Activated T-cell treated with anti-CD3 and anti-CD28 coated beads, Interleukin-2, amount 50 U/mL, for 1 hour (primary cell): ENCODE results near the gene BRD3.

Experiments used
- DNase-seq: peaks from one replicate; pipeline ENCODE4 v3.0.0-alpha.2; 2020

Gene BRD3

GRCh38 chr9:134035041-134036039 lies 32.5 kb downstream of the BRD3 start:
- DNase-seq = no peak

- no peak for DNase-seq
Observed at GRCh38 chr9:134034215-134035040, 33.4 kb downstream of the BRD3 start.

DNA sequence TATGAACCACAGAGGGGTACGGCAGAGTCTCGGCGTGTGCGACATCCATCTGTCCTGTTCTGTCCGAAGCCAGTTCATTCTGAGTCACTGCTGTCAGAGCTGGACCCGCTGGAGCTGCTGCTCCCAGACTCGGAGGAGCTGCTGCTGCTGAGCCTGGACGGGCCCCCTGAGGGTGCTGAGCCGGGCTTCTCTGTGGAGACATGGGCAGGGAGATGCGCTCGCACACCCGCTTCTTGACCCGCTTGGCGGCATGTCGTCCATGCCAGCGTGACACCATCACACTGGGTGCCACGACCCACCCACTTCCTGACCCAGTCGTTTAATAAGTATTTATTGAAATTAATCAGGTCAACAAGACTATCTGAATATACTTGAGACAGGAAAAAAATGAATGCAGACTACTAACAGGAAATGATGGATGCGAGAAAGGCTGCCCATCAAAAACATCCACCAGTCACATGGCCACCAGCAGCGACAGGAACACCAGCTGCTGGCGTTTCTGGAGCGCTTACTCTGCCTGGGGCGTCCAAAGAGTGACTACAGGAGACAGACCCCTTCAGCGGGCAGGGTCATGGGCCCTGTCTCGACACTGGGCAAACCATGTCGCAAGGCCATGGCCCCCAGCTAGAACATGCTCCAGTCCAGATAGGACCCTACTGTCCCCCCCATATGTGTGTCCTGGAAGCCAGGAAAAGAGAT lies 34.2 kb downstream of the BRD3 start:
- DNase-seq = no peak

DNA sequence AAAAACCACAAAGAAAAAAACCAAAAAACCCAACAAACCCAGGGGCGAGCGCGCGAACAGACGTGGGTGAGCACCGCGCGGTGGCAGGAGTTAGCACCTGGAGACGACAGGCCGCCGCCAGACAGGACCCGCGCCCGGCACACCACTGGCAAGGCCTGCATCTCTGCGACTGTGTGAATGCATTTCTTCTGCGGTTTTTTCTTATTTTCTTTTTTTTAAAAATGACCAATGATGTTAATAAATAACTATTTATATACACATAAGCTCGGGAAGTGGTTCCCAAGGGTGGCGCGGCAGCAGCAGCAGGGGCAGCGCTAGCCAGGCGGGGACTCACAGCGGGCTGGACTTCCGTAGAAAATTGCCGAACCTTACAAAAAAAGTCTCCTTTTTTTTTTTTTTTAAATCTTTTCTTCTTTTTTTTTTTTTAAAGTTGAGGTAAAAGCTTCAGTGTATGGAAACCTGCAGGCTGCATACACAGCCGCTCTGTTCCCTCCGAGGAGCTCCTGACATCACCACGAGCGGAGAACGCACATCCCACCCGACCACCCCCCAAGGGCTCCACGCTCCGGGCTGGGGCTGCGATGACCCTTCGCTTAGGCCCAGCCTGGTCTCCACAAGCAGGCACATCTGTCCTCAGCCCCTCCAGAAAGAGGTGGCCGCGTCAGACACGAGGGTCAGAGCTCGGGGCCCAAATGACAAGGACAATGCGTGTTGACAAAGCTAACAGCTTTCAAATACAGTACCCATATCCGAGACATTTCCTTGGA lies 35.2 kb downstream of the BRD3 start:
- no peak for DNase-seq

GRCh38 chr9:134031783-134032182 lies 36.0 kb downstream of the BRD3 start:
- DNase-seq = no peak

GRCh38 chr9:134030821-134031470 lies 36.9 kb downstream of the BRD3 start:
- DNase-seq = no peak

GRCh38 chr9:134029248-134030226 lies 38.3 kb downstream of the BRD3 start:
- DNase-seq = no peak

DNA sequence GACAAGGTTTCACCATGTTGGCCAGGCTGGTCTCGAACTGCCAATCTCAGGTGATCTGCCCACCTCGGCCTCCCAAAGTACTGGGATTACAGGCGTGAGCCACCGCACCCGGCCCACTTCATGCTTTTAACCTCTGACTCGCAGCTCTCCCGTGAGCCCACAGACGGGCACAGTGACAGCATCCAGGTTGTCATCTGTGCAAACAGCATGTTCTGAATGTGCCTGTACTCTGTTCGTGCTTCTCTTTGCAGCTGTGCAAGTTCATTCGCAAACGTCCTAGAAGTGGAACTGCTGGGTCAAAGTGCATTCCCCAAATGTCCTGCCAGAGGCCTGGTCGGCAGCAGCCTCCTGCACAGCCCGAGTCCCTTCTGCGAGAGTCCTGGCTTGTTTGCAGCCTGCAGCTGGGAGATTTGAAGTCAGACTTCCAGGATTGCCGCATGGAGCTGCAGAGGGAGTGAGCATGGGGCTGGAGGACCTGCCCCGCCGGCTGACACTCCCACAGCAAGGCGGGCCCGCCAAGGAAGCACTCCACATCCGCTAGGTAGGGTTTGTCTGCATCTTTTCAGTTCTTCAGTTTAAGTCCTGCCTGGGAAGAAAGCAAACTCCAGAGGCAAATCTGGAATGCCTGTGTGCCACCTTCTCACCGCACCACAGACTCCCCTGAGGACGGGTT lies 39.1 kb downstream of the BRD3 start:
- no peak for DNase-seq

DNA sequence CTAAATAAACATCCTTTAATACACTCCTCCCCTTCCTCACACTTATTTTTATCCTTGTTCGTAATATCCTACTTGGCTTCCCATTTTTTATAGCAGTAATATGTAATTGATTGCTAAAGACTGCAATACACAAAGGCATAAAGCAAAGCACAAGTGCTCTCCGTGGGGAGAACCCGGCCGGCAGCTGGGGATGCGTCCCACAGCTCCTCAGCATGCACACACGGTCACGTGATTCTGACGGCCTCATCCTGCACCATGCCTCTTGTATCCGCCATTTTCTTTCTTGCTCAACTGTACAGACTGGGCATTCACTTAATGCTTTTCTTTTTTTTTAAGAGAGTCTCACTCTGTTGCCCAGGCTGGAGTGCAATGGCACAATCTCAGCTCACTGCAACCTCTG lies 39.8 kb downstream of the BRD3 start:
- no peak for DNase-seq

DNA sequence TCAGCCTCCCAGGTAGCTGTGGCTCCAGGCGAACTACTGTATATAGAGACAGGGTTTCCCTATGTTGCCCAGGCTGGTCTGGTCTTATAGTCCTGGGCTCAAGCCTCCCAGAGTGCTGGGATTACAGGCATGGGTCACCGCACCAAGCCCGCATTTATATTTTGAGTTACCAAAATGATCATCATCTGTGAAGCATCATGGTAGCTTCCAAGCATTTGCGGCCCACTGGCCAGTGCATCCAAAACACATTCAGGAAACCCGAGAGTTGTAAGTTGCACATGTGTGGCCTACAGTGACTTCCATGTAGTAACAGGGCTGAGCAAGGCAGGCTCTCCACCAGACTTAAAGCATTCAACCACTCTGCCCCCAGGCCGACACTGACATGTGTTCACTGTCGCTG lies 40.3 kb downstream of the BRD3 start:
- no peak for DNase-seq

- DNase-seq = no peak
Observed at GRCh38 chr9:134026981-134027380, 40.8 kb downstream of the BRD3 start.

- no peak for DNase-seq
Observed at GRCh38 chr9:134026581-134026980, 41.2 kb downstream of the BRD3 start.

DNA sequence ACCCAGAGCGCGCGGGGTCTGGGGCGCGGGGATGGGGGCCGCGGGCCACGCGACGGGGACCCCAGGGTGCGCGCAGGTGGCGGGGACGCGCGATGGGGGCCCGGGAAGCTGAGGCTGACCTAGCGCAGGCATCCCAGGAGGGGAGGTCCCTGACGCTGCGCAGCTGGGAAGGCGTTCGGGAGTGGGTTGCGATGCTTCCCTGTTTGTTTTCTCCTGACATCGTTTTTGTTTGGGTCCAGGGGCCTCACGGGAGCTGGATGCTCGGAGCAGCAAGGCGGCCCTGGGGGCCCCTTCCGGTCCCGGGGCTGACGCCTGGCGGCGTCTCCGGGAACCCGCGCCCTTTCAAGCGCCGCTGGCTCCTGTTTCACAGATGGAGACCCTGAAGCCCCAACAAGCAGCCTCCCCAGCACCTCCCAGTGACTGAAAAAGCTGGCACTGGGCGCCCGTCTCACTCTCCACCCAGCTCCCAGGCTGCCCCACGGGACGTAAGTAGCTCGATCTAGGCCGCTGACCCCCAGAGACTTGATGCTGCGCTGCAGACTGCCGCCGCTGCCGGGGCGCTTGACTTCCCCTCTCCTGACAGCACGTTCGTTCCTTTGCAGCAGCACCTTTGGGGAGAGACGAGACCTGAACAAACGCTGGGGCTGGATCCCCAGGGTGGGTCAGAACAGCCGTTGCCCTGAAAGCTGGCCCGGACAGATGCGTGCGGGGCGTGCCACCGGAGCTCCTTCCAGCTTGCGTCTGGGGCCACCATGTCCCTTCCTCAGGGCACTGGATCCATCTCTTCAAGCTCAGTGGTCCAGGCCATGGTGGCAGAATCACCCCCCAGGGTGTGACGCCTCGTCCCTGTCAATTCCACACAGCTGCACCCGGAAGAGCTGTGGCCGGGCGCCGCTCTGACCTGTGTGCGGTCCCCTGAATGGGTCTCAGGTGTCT lies 42.0 kb downstream of the BRD3 start:
- DNase-seq = peak; percentile 62

DNA sequence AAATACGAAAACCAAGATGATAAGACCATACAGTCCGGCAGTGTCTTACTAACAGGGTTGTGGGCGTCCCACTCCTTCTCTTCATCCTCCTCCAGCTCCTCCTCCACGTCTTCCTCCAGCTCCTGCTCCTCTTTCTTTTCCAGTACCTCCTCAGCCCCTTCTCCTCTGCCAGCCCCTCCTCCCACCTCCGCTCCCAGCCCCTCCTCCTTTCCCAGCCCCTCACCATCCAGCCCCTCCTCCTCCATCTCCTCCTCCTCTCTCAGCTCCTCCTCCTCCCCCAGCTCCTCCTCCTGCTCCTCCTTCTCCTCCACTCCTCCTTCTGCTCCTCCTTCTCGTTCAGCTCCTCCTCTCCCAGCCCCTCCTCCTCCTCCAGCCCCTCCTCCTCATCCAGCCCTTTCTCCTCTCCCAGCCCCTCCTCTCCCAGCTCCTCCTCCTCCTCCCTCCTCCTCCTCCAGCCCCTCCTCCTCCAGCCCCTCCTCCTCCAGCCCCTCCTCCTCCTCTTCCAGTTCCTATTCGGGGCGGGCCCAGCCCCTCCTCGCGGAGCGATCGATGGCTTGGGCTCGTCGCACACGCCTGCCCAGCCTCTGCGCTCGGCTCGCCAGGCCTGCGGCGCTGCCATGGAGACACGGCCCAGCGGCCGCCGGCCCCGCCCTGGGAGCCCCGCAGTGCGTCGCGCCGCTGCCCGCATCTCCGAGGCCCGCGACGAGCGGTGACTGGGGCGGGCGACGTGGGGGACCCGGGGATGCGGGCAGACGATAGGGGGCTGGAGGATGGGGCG lies 42.8 kb downstream of the BRD3 start, which contains the start of gene BRD3OS:
BRD3OS (plus strand) TSS at position 654 of the 778 bp plus-strand sequence. CDS start 1,267 bp downstream, outside the sequence.
- peak; percentile 87 for DNase-seq

GRCh38 chr9:134024214-134024792 lies 43.5 kb downstream of the BRD3 start:
- DNase-seq = no peak

DNA sequence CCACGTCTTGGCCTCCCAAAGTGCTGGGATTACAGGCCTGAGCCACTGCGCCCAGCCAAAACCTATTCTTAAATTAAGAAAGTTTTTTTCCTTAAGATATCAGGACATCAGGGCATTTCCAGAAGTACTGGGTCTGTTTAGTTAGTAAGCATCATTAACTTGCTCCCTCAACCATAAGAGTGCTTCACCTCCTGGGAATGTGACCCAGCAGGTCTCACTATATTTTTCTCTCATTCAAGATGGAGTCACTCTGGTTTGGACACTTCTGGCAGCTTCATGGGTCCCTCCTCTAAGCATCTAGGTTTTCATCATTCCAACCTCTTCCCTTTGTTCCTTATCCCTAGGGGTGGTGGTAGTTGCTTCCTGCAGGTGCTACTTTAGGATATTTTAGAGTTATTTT lies 52.9 kb downstream of the BRD3 start:
- DNase-seq = no peak

DNA sequence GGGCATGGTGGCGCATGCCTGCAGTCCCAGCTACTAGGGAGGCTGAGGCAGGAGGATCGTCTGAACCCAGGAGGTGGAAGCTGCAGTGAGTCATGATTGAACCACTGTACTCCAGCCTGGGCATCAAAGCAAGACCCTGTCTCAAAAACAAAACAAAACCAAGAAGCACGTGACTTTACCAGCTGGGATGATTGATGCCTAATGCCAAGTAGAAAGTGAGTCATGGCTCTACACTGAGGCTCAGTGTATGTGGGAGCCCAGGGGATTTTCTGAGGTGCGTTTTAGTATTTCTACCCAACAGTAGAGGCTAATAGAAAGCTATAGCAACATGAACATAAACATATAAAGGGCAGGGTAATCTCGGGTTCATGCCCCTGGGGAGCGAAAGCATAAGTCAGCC lies 56.4 kb downstream of the BRD3 start:
- DNase-seq = no peak
